HG02571 (cell line): ENCODE measurements around the gene L3MBTL1.
"Not testable (repeated sequence)": the region's sequence is repeated elsewhere in the genome, so short reads cannot be mapped to it uniquely, and the experiment has no call there.

Experiments used
- ATAC-seq: cut with Tn5 transposase; IDR thresholded peaks from one replicate; pipeline ENCODE4 v1.9.1; 2021; ENCODE audit warnings: mild to moderate bottlenecking, moderate library complexity; ENCODE audit not compliant: unreplicated experiment

The L3MBTL1 gene

DNA sequence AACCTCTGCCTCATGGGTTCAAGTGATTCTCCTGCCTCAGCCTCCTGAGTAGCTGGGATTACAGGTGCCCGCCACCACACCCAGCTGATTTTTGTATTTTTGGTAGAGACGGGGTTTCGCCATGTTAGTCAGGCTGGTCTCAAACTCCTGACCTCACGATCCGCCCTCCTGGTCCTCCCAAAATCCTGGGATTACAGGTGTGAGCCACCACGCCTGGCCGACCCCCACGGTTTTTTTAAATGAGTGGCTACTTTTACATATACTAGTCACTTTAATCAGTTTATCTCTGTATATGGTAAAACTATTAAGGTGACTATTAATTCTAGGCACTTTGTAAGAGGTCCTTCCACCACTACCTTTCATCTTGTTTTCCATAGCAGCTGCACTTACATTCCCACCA lies 5.5 kb upstream of the L3MBTL1 start:
- ATAC-seq: not testable (repeated sequence)

DNA sequence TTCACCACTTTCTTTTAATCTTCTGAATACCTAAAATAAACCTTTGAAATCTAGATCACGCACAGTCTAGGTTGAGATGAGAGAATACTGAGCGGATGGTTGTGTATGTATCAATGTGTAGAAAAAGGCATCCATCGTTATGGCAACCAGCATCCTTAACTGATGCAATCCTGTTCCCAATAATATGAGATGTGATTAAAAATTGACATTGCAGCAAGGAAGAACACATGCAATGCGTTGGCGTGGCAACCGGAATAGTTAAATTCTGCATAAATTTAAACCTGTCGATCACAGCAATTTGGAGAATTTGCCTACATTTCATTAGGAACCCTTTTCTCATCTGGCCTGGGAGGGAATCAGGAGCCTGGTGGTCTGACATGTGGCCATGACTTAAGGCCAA lies 1.3 kb upstream of the L3MBTL1 start:
- ATAC-seq: no peak

DNA sequence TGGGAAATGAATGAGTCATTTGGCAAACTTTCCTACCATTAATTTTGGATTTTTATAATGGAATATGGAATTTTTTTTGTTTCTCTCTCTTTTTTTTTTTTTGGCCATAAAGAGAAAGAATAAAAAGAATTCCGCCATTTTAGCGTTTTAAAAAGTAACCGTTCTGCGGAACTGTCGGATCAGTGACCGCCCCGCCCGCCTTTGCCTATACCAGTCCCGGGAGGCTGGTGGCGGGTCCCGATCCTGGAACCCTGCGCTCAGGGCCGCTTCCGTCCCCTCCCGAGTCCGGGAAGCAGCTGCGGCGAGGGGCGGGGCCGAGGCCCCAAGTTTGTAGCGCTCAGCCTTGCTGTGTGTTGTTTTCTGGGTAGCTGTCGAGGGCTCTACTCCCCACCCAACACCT lies 609 bp downstream of the L3MBTL1 start:
- no peak for ATAC-seq

DNA sequence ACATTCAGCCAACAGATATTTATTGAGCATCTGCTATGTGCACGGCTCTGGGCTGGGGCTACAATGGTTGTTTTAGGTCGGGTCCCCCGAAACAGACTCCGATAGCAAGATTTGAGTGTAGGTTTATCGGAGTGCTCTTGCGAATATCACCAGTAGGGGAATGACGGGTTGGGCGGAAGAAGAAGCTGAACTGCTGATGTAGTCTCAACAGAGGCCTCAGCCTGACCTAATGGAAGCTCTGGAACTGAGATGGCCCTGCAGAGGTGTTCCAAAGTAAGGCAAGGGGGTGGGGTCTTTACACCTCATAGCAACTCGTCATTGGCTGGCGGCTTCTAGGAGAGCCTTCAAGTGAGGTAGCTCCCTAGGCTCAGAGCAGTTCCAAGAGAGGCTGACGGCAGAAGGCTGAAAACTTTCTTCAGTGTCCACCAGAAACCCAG lies 1.1 kb downstream of the L3MBTL1 start:
- no peak for ATAC-seq

DNA sequence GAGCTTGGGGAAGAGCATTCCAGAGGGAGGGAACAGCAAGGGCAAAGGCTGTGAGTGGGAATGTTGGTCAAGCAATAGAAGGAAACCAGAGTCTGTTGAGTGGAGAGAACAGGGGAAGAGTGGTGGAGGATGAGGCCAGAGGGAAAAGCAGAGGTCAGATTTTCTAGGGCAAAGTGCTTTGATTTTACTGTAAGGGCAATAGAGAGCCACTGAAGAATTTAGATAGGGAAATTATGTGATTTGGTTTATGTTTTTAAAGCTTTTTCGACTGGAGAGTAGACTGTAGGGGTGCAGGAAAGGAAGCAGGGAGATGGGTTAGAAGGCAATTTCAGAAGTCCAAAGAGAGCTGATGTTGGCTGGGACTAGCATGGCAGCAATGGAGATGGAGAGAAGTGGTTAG lies 4.4 kb downstream of the L3MBTL1 start:
- ATAC-seq: no peak

DNA sequence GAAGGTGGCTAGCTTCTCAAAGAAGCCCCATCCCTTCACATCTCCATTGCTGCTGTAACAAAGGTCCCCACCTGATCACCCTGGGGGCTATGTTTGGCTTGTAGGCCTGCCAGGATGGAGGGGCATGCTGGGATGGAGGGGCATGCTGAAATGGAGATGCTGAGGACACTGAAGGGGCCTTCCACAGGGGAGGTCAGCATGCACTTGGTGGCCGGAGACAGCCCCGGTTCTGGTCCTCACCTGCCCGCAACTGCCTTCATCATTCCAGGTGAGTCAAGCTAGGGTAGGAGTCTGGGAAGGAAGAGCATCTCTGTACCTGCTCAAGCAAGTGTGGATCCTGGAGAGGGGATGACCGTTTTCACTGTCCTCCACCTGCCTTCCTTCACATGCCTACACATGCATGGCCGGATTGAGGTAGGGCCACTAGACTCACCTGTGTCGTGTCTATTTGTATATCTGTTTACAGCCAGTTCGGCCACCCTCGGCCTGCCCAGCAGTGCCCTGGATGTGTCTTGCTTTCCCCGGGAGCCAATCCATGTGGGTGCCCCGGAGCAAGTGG lies 6.0 kb downstream of the L3MBTL1 start:
- no peak for ATAC-seq

DNA sequence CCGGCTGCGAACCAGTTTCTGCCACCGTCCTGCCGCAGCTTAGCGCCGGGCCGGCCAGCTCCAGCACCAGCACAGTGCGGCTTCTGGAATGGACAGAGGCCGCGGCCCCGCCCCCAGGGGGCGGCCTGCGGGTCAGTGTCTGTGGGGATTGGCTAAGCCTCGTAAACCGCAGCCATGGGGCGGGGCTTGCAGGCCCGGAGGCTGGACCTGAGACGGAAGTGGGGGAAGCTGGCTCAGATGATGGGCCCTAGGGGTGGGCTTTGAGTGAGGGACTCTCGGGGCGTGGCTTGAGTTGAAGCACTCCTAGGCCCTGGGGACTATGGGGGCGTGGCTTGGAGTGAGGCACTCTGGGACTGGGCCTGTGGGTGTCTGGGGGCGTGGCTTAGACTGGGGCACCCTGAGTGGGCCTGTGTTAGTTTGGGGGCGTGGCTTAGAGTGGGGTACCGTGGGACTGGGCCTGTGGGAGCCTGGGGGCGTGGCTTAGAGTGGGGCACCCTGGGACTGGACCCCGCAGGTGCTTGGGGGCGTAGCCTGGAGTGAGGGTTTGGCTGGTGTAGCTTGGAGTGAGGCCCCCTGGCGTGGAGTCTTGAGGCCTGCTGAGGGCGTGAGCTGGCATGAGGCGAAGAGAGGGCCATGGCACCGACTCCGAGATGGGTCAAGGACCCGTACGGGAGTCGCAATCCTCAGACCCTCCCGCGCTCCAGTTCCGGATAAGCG lies 6.6 kb downstream of the L3MBTL1 start:
- ATAC-seq: peak; percentile 71

DNA sequence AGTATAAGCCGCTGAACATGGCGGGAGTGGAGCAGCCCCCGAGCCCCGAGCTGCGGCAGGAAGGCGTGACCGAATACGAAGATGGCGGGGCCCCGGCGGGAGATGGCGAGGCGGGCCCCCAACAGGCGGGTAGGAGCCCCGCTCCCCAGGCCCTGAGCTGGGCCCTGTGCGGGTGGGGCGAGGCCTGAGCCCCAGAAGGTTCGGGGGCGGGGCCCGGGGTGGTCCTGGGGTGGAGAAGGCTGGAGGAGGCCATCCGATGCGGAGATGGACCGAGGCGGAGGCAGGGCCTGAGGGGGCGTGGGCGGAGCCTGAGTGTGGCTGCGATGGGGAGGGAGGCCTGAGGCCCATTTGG lies 7.1 kb downstream of the L3MBTL1 start:
- peak; percentile 19 for ATAC-seq

DNA sequence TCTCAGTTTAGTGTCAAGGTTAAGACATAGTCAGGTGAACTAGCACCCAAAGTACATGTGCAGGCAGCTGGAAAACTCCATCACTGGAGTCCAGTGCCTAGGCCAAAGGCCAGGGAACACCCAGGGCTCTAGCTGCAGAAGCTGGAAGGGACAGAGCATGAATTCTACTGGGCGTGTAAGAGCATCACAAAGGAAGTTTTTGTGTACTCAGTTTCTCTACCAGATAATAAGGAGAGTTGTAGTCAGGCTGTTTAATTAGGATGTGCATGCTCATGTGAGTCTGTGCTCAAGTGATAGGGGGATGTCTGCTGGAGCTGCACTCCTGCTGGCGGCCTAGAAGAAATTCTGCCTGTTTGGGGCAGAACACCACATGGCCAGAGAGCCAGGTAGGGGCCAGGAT lies 8.1 kb downstream of the L3MBTL1 start:
- no peak for ATAC-seq

DNA sequence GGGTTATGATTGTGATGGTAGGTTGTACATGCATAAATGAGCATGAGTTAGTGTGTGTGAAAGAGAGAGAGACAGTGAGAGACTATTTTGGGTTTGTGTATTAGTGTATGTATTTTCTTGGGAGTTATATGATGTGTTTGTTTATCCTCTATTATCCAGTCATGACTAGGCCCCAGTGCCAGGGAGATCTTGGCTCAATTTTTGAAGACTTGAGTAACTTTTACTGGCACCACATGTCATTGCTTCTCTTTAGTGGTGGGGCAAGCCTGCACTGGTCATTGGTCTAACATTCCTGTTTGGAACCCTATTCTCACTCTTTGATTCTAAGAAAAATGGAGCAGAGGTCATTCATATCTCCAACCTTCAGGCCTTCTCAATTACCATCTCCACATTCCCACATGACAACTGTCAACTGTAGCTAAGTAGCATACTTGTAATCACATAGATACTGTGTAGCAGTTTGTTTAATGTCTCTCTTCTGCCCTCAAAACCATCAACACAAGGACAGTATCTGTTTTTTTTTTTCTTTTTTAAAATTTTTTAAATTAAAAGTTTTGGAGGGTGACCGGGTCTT lies 8.8 kb downstream of the L3MBTL1 start:
- ATAC-seq: no peak

DNA sequence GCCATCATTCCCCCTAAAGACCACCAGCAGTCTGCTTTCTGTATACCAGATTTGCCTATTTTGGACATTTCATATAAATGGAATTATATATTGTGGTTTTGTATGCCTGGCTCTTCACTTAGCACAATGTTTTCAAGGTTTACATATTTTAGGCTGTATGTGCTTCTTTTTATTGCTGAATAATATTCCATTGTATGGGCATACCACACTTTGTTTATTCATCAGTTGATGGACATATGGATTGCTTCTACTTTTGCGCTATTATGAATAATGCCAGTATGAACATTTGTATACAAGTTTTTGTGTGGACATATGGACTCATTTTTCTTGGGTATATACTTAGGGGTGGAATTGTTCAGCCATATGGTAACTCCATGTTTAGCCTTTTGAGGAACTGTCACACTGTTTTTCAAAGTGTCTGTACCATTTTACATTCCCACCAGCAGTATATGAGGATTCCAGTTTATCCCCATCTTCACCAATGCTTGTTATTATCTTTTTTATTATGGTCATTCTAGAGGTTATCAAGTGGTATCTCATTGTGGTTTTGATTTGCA lies 12.7 kb downstream of the L3MBTL1 start:
- ATAC-seq: no peak

DNA sequence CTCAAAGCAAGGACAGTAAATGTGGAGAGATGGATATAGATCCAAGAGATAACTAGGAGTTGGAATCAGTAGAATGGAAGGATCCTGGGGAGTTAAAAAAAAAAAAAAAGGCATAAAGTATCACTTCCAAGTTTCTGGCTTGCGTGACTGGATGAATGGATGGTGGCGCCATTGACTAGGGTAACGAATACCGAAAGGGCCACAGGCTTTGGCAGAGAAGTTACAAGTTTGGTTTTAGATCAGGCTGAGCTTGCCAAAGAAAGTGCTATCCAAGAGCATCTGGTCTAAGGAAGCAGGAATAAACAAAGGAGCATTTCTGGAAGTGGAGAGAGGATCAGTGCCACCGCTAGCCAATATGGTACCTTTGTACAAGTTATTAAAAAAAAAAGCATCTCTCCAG lies 17.5 kb downstream of the L3MBTL1 start:
- no peak for ATAC-seq

DNA sequence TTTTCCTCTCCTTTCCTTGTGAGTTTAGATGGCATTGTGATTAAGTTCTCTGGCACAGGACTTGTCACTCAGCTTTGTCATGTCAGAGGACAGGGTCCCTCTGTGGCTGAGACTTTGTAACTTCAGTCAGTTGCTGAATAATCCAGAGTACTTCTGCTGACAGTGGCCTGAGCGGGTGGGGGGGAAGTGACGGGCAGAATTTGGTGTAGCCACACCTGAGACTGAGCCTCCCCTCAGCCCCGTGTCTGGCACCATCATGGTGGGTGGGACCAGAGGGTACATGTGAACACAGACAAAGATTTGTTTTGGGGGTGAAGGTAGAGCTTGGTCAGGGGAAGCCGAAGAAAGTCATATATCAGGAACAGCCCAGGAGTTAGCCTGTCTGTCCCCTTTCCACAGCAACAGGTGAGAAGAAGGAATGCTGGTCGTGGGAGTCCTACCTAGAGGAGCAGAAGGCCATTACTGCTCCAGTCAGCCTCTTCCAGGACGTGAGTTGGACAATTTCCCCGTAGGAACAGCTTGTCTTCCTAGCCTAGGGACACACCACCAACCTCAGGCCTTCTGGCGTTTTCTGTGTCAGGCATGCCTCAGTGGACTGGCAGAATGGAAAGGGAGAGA lies 20.9 kb downstream of the L3MBTL1 start:
- ATAC-seq: no peak

DNA sequence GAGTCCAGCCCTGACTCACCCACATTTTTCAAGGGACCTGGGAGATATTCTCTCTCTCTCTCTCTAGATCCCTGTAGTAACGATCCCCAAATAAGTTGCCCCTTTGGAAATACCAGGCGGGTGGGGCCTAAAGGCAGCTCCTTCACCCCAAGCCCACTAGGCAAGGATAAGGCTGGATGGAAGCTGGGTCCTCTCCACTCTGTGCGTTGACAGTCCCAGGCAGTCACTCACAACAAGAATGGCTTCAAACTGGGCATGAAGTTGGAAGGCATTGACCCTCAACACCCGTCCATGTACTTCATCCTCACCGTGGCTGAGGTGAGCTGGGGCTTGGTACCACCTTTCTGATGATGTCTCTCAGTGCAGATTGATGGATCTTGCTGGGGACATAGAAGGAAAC lies 21.6 kb downstream of the L3MBTL1 start:
- ATAC-seq: no peak

DNA sequence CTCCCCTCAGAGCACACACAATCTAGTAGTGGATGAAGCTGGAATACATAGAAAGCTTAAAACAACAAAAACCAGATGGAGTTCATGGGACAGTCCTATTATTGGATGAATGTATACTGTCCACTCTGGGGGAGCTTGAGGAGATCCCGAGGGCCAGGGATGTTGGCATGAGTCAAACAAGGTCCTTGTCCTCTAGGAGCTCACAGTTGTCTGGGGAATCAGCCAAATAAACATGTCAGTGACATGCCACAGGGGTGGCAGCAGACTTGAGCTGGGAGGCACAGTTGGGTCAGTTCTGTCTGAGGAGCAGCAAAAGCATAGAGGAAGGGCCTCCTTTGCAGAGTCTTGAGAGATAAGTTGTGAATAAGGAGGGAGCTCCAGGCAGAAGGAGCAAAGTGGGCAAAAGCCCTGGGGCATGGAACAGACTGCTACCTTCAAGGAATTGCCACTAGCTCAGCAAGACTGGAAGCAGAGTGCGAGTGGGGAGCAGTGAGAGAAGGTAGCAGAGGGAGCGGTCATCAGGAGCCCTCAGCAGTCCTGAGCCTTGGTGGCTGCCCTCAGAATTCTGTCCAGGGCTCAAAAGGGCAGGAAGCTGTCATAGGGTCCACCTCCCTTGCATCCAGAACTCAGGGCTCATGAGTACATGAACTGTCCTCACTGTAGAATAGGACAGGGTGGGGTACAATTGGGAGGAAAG lies 22.1 kb downstream of the L3MBTL1 start:
- no peak for ATAC-seq

DNA sequence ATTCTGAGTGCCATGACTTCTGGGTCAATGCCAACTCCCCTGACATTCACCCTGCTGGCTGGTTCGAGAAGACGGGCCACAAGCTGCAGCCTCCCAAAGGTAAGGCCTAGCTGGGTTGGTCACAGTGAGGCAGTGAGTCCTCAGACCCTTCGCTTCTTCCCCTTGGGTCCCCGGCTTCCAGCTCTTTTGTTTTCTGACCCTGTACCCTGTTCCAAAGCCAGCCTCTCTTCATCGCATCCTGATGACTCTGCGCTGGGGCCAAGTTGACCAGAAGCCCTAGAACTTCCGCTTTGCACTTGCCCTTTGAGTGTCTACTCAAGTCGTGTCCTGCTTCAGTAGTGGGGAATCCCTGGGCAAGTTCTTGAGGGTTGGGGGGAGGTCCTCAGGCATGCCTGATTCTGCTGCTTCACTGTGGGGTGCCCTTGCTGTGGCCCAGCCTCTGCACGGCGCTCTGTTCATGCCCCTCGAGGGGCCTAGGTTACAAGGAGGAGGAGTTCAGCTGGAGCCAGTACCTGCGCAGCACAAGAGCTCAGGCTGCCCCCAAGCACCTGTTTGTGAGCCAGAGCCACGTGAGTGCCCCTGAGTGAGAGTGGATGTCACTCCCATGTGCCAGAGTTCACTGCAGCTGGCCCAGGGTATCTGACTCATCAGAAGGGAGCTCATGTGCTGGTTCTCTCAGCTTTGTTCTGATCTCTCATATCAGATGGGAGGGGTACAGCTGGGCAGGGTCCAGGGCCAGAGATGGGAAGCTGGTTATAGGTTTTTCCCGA lies 23.0 kb downstream of the L3MBTL1 start:
- ATAC-seq: no peak

DNA sequence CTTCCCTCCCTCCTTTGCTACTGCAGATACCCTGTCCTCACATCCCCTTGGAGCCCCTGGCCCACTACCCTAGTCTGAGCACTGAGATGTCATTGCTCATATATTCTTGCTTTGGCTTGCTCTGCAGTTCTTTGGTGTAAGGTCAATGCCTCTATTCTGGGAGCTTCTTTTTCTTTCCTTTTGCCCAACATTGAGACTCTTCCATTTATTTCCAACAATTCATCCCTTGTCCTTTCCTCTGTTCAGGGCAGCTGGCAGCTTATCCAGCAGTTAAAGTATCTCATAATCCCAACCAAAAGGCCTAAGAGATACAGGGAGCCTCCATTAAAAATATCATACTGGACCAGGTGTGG lies 23.6 kb downstream of the L3MBTL1 start:
- ATAC-seq: no peak

DNA sequence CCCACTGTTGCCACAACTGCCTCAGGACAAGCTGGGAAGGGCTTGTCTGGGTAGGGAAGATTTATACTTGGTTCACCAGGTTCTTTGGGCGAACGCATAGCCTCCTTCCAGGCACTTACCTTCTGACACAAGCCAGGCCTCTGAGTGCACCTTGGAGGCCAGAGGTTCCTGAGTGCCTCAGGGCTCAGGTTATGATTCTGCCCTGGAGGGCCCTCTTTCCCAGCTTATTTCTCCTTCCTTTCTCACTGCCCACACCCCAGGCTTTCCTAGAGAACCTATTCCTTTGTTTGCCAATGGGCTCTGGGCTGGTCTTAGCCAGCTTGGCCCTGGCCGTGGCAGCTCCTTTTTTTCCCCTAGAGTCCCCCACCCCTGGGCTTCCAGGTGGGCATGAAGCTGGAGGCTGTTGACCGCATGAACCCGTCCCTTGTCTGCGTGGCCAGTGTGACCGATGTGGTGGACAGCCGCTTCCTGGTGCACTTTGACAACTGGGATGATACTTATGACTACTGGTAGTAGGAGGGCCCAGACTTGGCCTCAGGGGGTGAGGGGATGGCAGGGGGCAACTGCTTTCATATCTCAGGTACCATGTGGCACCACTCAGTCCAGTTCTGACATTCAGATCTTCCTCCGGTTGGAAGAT lies 25.0 kb downstream of the L3MBTL1 start:
- no peak for ATAC-seq

DNA sequence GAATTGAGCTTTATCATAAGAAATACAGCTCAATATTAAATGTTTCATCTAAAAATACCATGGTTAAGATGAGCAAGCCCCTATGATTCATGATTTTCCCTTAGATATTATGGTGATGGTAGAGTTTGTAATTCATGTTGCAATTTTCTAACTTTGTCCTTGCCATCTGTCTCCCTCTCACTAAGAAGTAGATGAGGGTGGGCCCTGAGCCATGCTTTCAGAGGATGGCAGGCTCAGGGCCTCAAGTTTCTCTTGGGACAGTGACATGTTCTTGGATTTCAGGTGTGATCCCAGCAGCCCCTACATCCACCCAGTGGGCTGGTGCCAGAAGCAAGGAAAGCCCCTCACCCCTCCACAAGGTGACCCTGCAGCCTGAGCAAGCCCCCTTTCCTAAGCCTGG lies 25.6 kb downstream of the L3MBTL1 start:
- ATAC-seq: no peak

DNA sequence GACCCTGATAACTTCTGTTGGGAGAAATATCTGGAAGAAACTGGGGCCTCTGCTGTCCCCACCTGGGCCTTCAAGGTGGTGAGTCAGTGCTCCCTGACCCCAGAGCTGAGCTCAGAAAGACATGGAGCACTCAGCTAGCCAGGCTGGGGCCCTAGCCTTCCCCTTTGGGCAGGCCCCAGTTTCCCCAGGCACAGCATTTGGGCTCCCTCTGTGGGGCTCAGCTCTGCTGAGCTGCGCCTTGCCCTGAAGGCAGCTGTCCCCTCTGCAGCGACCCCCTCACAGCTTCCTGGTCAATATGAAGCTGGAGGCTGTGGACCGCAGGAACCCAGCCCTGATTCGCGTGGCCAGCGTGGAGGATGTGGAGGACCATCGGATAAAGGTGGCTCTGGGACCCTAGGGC lies 26.5 kb downstream of the L3MBTL1 start:
- no peak for ATAC-seq
